Measurements from ENCODE around the gene PLSCR4. TPM values are rescaled to one million over a fixed set of nuclear protein-coding genes. Genes with fewer than 3 reads are reported as not detected.

Gene PLSCR4
- total RNA-seq, 1 donor from 2014 or later, result 11.3 TPM

GRCh38 chr3:146200461-146201220 is 50.3 kb downstream of the PLSCR4 start:
- Mint-ChIP-seq H3K9me3 (ENCODE audit: unreplicated experiment) (no peaks in the 10 kb centered on the region), H3K4me1 (ENCODE audit: unreplicated experiment) (no peaks in the 10 kb centered on the region), H3K27me3 (ENCODE audit: unreplicated experiment) (peaks cover 1% of the 10 kb centered on the region), H3K27ac (ENCODE audit: unreplicated experiment) (no peak overlapping the region), H3K4me3 (ENCODE audit: unreplicated experiment) (no peak overlapping the region), H3K36me3 (ENCODE audit: low read depth, unreplicated experiment) (no peaks in the 10 kb centered on the region)
- no peak for TF ChIP-seq CTCF (IDR thresholded peaks at IDR 0.05; ENCODE audit: unreplicated experiment)
- DNase-seq (ENCODE audit: low spot score), result no peak

GRCh38 chr3:146199762-146200161 is 51.1 kb downstream of the PLSCR4 start:
- H3K36me3 Mint-ChIP-seq (ENCODE audit: low read depth, unreplicated experiment), result no peaks in the 10 kb centered on the region
- peaks cover 1% of the 10 kb centered on the region for H3K27me3 Mint-ChIP-seq (ENCODE audit: unreplicated experiment)
- no peaks in the 10 kb centered on the region for H3K4me1 Mint-ChIP-seq (ENCODE audit: unreplicated experiment)
- TF ChIP-seq CTCF (IDR thresholded peaks at IDR 0.05; ENCODE audit: unreplicated experiment), result no peak
- H3K9me3 Mint-ChIP-seq (ENCODE audit: unreplicated experiment), result no peaks in the 10 kb centered on the region
- H3K27ac Mint-ChIP-seq (ENCODE audit: unreplicated experiment), result no peak overlapping the region
- no peak overlapping the region for H3K4me3 Mint-ChIP-seq (ENCODE audit: unreplicated experiment)
- DNase-seq (ENCODE audit: low spot score), result no peak

GRCh38 chr3:146196789-146197188 is 54.1 kb downstream of the PLSCR4 start:
- Mint-ChIP-seq H3K9me3 (ENCODE audit: unreplicated experiment) (no peaks in the 10 kb centered on the region), H3K4me1 (ENCODE audit: unreplicated experiment) (no peaks in the 10 kb centered on the region), H3K27me3 (ENCODE audit: unreplicated experiment) (peaks cover 1% of the 10 kb centered on the region), H3K4me3 (ENCODE audit: unreplicated experiment) (no peak overlapping the region), H3K36me3 (ENCODE audit: low read depth, unreplicated experiment) (no peaks in the 10 kb centered on the region), H3K27ac (ENCODE audit: unreplicated experiment) (no peak overlapping the region)
- TF ChIP-seq CTCF (IDR thresholded peaks at IDR 0.05; ENCODE audit: unreplicated experiment), result no peak
- DNase-seq (ENCODE audit: low spot score), result no peak

GRCh38 chr3:146195605-146196004 is 55.3 kb downstream of the PLSCR4 start:
- Mint-ChIP-seq H3K4me1 (ENCODE audit: unreplicated experiment) (no peaks in the 10 kb centered on the region), H3K4me3 (ENCODE audit: unreplicated experiment) (no peak overlapping the region), H3K27ac (ENCODE audit: unreplicated experiment) (no peak overlapping the region), H3K27me3 (ENCODE audit: unreplicated experiment) (peaks cover 1% of the 10 kb centered on the region), H3K9me3 (ENCODE audit: unreplicated experiment) (no peaks in the 10 kb centered on the region), H3K36me3 (ENCODE audit: low read depth, unreplicated experiment) (no peaks in the 10 kb centered on the region)
- DNase-seq (ENCODE audit: low spot score), result no peak
- no peak for TF ChIP-seq CTCF (IDR thresholded peaks at IDR 0.05; ENCODE audit: unreplicated experiment)

GRCh38 chr3:146195030-146195429 is 55.9 kb downstream of the PLSCR4 start:
- no peak for DNase-seq (ENCODE audit: low spot score)
- Mint-ChIP-seq H3K9me3 (ENCODE audit: unreplicated experiment) (no peaks in the 10 kb centered on the region), H3K27me3 (ENCODE audit: unreplicated experiment) (peaks cover 1% of the 10 kb centered on the region), H3K36me3 (ENCODE audit: low read depth, unreplicated experiment) (no peaks in the 10 kb centered on the region), H3K4me3 (ENCODE audit: unreplicated experiment) (no peak overlapping the region), H3K27ac (ENCODE audit: unreplicated experiment) (no peak overlapping the region), H3K4me1 (ENCODE audit: unreplicated experiment) (no peaks in the 10 kb centered on the region)
- no peak for TF ChIP-seq CTCF (IDR thresholded peaks at IDR 0.05; ENCODE audit: unreplicated experiment)
